ENCODE results near the gene MACROD2.

GRCh38 chr20:14724468-14724867, 729.2 kb downstream of the MACROD2 start:
- TF ChIP-seq EZH2 (IDR thresholded peaks at IDR 0.05; ENCODE audit: borderline replicate concordance, low read depth, low read length, poor library complexity, severe bottlenecking) (no peak), CTCF (conservative IDR thresholded peaks at IDR 0.05; ENCODE audit: low read depth, low read length) (no peak)
